HG03108 (cell line): ENCODE data around the gene SPRYD3.
"Not testable (repeated sequence)": the region's sequence is repeated elsewhere in the genome, so short reads cannot be mapped to it uniquely, and the experiment has no call there.

Experiments used
- ATAC-seq: cut with Tn5 transposase; IDR thresholded peaks from one replicate; pipeline ENCODE4 v1.9.1; 2021; ENCODE audit warnings: moderate library complexity; ENCODE audit not compliant: unreplicated experiment

The SPRYD3 gene

DNA sequence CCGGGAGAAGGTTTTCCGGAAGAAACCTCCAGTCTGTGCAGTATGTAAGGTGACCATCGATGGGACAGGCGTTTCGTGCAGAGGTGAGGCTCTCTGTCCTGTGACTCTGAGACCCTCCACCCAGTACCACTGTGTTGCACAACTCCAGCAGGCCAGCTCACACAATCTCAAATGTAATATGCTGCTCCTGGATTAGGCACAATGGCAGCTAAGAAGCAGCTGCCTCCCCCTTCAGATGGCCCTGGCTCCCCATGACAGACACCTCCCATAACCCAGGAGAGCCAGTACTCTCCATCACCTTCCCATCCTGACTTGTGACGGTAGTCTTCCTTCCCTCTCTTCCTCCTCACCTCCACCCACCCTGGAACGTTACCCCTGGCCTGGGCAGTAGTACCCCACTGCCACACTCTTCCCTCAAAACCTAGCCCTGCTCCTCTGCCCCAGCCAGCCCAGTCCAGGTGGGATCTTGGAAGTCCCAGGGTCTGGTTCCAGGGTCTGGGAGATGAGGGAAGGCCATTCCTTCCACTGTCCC, 27.2 kb downstream of the SPRYD3 start:
- ATAC-seq: no peak

DNA sequence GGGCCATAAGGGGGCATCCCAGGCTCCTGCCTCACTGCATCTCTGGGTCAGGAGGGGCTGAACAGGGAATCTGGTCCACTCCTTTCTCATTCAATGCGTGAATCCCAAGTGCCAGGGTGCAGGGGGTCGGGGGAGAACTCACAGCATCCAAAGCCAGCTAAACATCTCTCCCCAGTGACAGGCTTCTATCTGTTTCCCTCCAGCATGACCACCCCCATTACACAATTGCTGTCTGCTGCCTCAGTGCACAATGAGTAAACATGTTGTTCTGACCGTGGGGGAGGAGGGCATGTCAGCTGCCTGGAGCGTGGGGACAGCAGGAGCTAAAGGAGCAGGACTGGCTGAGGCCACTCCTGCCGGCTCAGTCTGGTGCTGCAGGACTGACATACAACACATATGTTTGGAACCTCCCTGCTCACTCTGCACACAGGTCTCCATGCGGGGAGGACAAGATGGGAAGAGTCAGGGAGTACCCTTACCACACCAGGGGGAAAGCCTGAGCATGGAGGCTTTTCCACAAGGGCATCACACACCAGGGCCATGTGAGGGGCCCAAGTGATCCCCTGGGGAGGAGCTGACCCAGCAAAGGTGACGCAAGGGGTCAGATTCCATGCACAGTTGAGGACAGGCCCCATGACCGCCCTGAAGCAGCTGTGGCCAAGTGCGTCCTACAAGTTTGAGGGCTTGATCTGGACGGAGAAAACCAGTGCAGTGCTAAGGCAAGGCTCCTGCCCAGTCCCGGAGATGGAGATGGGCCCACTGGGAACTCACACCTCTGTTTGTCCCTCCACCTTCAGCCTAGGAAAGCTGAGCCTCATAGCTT, 27.9 kb downstream of the SPRYD3 start:
- ATAC-seq: no peak

- ATAC-seq: no peak
Observed at GRCh38 chr12:53050426-53051057, 28.6 kb downstream of the SPRYD3 start.

- ATAC-seq: no peak
Observed at GRCh38 chr12:53049571-53050318, 29.4 kb downstream of the SPRYD3 start, which contains the start of gene TNS2. Gene TNS2, plus strand, starts transcription at chr12:53050065. Its CDS starts 121 bp downstream, at chr12:53050186.

DNA sequence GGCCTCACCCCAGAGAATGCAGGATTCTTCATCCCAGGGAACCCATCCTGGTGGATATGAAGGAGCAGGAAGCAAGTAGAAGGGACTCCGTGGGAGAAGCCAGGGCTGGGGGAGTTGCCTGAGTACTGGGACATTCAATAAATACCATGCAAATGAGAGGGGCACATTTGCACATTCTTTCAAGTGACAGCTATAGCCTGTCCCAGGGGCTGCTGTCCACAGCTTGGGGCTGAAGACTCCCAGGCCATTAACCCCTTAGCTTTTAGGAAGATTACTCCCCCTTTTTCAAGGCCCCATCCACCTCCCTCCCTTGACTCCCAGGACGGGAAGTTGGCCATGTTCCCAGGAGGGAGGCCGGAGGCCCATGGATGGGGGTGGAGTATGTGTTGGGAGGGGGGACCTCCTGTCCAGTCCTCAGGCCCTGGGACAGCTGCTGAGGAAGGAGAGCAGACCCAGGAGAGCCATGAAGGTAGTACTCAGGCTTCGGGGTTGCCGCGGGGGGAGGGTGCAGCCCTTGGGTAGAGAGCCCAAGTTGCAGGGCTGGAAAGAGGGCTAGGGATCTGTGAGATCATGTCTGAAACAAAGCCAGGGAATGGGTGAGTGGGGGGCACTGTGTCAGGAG, 30.3 kb downstream of the SPRYD3 start:
- no peak for ATAC-seq

GRCh38 chr12:53048033-53048779, 31.0 kb downstream of the SPRYD3 start:
- no peak for ATAC-seq

- ATAC-seq: peak; percentile 72
Observed at GRCh38 chr12:53047221-53048032, 31.8 kb downstream of the SPRYD3 start.

- peak; percentile 18 for ATAC-seq
Observed at GRCh38 chr12:53046655-53047220, 32.5 kb downstream of the SPRYD3 start.

DNA sequence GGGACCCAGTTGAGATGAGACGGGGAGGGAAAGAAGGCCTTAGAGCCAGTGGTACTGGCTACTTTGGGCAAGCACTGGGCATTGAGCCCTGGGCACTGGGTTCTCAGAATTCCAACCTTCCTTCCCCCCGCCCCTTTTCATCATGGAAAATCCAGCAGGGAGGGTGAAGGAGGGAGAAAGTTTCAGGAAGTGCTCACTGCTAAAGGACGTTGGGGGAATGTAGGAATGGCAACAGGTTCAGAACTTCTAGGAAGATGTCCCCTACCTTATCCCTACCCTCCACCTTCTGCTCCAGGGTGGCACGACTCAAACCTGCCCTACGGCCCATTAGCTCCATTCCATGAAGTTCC, 33.5 kb downstream of the SPRYD3 start:
- ATAC-seq: no peak

GRCh38 chr12:53044896-53045695, 34.1 kb downstream of the SPRYD3 start:
- no peak for ATAC-seq

GRCh38 chr12:53044052-53044581, 35.1 kb downstream of the SPRYD3 start:
- ATAC-seq: no peak

- ATAC-seq: no peak
Observed at GRCh38 chr12:53042607-53043454, 36.4 kb downstream of the SPRYD3 start.

GRCh38 chr12:53039851-53040250, 39.3 kb downstream of the SPRYD3 start:
- no peak for ATAC-seq

DNA sequence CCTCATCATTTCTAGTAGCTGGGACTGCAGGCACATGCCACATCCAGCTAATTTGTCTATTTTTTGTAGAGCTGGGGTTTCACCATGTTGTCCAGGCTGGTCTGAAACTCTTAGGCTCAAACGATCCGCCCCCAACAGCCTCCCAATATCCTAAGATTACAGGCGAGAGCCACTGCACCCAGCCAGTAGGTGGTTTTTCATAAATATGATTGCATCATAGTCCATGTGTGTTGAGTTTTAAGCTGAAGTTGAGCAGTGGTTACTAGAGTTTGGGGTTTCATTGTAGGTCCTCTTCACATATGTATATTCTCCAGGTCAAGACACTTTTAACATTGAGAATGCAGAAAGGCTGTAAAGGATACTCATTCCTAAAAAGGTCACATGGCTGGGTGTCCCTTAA, 42.4 kb downstream of the SPRYD3 start:
- ATAC-seq: no peak

GRCh38 chr12:53034459-53034858, 44.7 kb downstream of the SPRYD3 start:
- no peak for ATAC-seq

GRCh38 chr12:53033832-53034231, 45.4 kb downstream of the SPRYD3 start:
- not testable (repeated sequence) for ATAC-seq

- no peak for ATAC-seq
Observed at GRCh38 chr12:53031616-53032015, 47.6 kb downstream of the SPRYD3 start.
